IPS-15b (cell line): ENCODE measurements around the gene HTRA1.

Source experiments
- H3K27me3 ChIP-seq: one replicate; pipeline ENCODE4 v1.6.1; 2013; ENCODE audit warnings: low read length; ENCODE audit not compliant: control insufficient read depth, insufficient read depth
- H3K36me3 ChIP-seq: one replicate; pipeline ENCODE4 v1.6.1; 2013; ENCODE audit warnings: low read length; ENCODE audit not compliant: control insufficient read depth, insufficient read depth
- H3K4me1 ChIP-seq: one replicate; pipeline ENCODE4 v1.6.1; 2013; ENCODE audit warnings: mild to moderate bottlenecking, low read length; ENCODE audit not compliant: control insufficient read depth, insufficient read depth
- H3K4me3 ChIP-seq: one replicate; pipeline ENCODE4 v1.5.1; 2013; ENCODE audit warnings: low read depth, low read length
- H3K9ac ChIP-seq: one replicate; pipeline ENCODE4 v1.6.1; 2013; ENCODE audit warnings: low read depth, mild to moderate bottlenecking, low read length
- H3K9me3 ChIP-seq: one replicate; pipeline ENCODE4 v1.6.1; 2013; ENCODE audit warnings: mild to moderate bottlenecking, low read length; ENCODE audit not compliant: control insufficient read depth, insufficient read depth

Gene HTRA1

DNA sequence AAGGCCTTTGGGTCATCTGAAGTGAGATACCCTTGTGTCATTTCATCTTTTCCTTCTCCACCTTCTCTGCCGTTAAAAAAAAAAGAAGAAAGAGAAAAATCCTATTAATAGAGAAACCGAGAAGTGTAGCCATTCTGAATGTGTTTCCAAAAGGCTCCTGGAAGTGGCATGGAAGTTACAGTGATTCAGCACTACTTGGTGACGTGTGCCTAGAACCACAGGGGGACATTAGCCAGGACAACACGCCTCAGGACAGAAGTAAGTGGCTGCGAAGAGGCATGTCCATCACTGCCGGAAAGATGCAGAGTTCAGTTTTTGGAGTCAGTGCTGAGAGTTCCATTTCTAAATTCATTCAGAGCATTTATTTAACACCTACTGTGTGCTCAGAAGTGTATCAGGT, 6.3 kb downstream of the HTRA1 start:
- Histone ChIP-seq H3K36me3 (no peaks in the 10 kb centered on the region), H3K4me3 (no peak overlapping the region), H3K4me1 (peaks cover 1% of the 10 kb centered on the region), H3K27me3 (peaks cover 29% of the 10 kb centered on the region), H3K9ac (no peak overlapping the region), H3K9me3 (no peaks in the 10 kb centered on the region)

- H3K36me3 ChIP-seq = no peaks in the 10 kb centered on the region
- H3K9ac ChIP-seq = no peak overlapping the region
- no peak overlapping the region for H3K4me3 ChIP-seq
- no peaks in the 10 kb centered on the region for H3K4me1 ChIP-seq
- H3K9me3 ChIP-seq = no peaks in the 10 kb centered on the region
- H3K27me3 ChIP-seq = peaks cover 22% of the 10 kb centered on the region
Observed at GRCh38 chr10:122468307-122468925, 7.1 kb downstream of the HTRA1 start.

GRCh38 chr10:122468926-122469781, 7.8 kb downstream of the HTRA1 start:
- Histone ChIP-seq H3K36me3 (no peaks in the 10 kb centered on the region), H3K4me3 (no peak overlapping the region), H3K4me1 (no peaks in the 10 kb centered on the region), H3K9ac (no peak overlapping the region), H3K9me3 (no peaks in the 10 kb centered on the region), H3K27me3 (peaks cover 14% of the 10 kb centered on the region)

GRCh38 chr10:122469848-122470247, 8.5 kb downstream of the HTRA1 start:
- Histone ChIP-seq H3K9me3 (no peaks in the 10 kb centered on the region), H3K27me3 (peaks cover 9% of the 10 kb centered on the region), H3K4me1 (no peaks in the 10 kb centered on the region), H3K4me3 (no peak overlapping the region), H3K9ac (no peak overlapping the region), H3K36me3 (no peaks in the 10 kb centered on the region)

DNA sequence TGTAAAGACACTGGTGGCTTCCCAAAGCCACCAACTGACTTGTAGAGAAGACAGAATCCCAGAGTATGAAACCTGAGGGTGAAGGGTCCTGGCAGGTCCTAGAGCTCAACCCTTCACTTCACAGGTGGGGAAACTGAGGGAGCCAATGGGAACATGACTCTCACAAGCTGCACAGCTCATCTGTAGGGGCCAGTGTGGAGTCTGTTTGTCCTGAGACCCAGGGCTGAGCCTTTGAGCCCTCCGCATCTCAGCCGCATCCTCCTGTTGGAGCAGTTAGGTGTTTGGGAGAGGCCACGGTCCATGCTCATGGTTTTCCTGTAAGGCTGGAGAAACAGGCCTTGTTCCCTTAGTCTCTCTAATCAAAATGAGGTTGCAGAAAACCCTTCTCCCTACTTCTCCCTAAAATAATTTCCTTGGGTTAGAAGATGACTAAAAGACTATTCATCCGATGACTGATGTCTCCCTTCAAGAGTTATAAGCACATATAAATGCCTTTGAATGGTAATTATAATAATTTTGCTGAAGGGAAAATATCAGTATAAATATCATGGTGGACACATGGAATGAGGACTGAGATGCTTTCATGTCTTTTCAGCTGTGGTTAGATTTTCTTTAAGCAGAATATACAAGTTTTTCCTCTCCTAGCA, 10.3 kb downstream of the HTRA1 start:
- Histone ChIP-seq H3K36me3 (no peaks in the 10 kb centered on the region), H3K9ac (no peak overlapping the region), H3K27me3 (no peaks in the 10 kb centered on the region), H3K9me3 (no peaks in the 10 kb centered on the region), H3K4me3 (no peak overlapping the region), H3K4me1 (peaks cover 6% of the 10 kb centered on the region)

GRCh38 chr10:122473116-122473515, 11.8 kb downstream of the HTRA1 start:
- H3K9me3 ChIP-seq = no peaks in the 10 kb centered on the region
- H3K27me3 ChIP-seq = no peaks in the 10 kb centered on the region
- H3K4me3 ChIP-seq = no peak overlapping the region
- no peaks in the 10 kb centered on the region for H3K36me3 ChIP-seq
- peaks cover 12% of the 10 kb centered on the region for H3K4me1 ChIP-seq
- H3K9ac ChIP-seq = no peak overlapping the region

- H3K27me3 ChIP-seq = no peaks in the 10 kb centered on the region
- no peaks in the 10 kb centered on the region for H3K36me3 ChIP-seq
- H3K9ac ChIP-seq = no peak overlapping the region
- peaks cover 13% of the 10 kb centered on the region for H3K4me1 ChIP-seq
- H3K4me3 ChIP-seq = no peak overlapping the region
- no peaks in the 10 kb centered on the region for H3K9me3 ChIP-seq
Observed at GRCh38 chr10:122474131-122474818, 12.9 kb downstream of the HTRA1 start.

DNA sequence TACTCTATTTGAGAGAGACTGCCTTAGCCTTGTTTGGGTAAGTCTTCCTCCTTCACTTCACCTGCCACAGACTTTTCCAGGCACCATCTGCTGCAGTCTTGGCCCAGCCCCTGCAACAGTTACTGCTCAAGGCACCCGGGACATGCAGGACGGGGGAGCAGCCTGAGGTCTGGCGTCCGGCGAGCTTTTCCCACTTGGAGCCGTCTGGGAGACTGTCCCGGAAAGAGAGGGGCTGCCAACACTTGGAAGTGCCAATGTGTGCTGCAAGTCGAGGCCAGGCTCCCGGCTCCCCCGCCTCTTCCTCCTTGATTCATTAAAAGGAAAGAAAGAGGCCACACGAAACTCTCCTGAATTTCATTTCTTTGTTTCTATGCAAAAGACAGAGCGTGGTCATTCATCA, 13.7 kb downstream of the HTRA1 start:
- no peaks in the 10 kb centered on the region for H3K9me3 ChIP-seq
- H3K4me1 ChIP-seq = peaks cover 13% of the 10 kb centered on the region
- no peak overlapping the region for H3K9ac ChIP-seq
- no peaks in the 10 kb centered on the region for H3K27me3 ChIP-seq
- no peaks in the 10 kb centered on the region for H3K36me3 ChIP-seq
- H3K4me3 ChIP-seq = no peak overlapping the region

- no peaks in the 10 kb centered on the region for H3K9me3 ChIP-seq
- H3K27me3 ChIP-seq = no peaks in the 10 kb centered on the region
- H3K4me1 ChIP-seq = peaks cover 13% of the 10 kb centered on the region
- no peak overlapping the region for H3K4me3 ChIP-seq
- no peaks in the 10 kb centered on the region for H3K36me3 ChIP-seq
- H3K9ac ChIP-seq = peak overlapping the region; percentile 65
Observed at GRCh38 chr10:122475591-122476332, 14.4 kb downstream of the HTRA1 start.

DNA sequence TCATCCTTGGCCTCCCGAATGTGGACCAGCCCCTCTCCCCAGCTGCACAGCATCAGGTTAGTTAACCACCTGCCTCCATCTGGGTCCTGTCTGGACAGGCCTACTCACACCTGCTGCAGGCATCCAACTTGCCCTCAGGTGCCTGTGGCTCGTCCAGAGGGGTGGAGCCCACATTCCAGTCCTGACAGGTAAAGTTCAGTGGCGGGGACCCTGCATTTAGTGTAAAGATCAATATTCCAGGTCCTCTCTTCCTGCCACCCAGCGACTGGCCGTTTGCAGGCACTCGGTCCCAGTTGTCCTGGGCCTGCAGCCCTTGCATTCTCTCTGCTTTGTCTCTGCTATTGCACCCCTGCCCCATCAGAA, 15.0 kb downstream of the HTRA1 start:
- Histone ChIP-seq H3K9me3 (no peaks in the 10 kb centered on the region), H3K4me3 (no peak overlapping the region), H3K27me3 (no peaks in the 10 kb centered on the region), H3K4me1 (peaks cover 13% of the 10 kb centered on the region), H3K36me3 (no peaks in the 10 kb centered on the region), H3K9ac (peak overlapping the region; percentile 65)

- Histone ChIP-seq H3K36me3 (no peaks in the 10 kb centered on the region), H3K27me3 (no peaks in the 10 kb centered on the region), H3K9me3 (peaks cover 2% of the 10 kb centered on the region), H3K4me3 (no peak overlapping the region), H3K9ac (no peak overlapping the region), H3K4me1 (peaks cover 13% of the 10 kb centered on the region)
Observed at GRCh38 chr10:122477436-122477835, 16.1 kb downstream of the HTRA1 start.
